ENCODE results near the gene RNF144A. TPM values are rescaled to one million over a fixed set of nuclear protein-coding genes. Genes with fewer than 3 reads are reported as not detected.

The RNF144A gene
- total and polyA plus RNA-seq, 2 donors (not counting 1 experiment from before 2014, with no cell fraction given), result 1.2 to 1.6 TPM

DNA sequence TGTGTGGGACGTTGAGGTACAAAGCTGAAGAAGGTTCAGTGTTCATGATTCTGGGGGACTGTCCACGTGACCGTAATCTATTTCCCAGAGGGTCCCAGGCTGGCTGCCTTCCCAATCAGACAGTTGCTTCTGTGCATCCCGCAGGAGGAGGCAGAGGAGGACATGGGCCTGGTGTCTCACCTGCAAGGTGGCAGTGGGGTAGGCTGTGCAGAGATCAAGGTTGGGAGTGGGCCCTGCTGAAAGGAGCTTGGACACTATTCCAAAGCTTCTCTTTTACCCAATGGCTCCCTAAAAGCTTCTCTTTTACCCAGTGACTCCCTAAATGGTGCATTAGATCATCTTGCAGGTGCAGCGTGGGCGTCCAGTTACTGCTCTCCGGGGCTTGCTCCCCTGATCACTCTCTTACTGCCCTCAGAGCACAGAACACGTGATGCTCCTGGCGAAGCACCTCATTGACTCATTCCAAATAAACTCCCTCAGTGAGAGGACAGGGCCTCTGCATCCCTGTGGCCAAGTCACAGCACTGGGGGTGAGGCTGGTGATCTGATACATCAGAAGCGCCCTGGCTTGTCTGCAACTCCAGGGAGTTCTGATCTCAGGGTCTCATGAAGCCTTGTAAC, 41.5 kb downstream of the RNF144A start:
- H3K4me3 Mint-ChIP-seq, result no peak overlapping the region

DNA sequence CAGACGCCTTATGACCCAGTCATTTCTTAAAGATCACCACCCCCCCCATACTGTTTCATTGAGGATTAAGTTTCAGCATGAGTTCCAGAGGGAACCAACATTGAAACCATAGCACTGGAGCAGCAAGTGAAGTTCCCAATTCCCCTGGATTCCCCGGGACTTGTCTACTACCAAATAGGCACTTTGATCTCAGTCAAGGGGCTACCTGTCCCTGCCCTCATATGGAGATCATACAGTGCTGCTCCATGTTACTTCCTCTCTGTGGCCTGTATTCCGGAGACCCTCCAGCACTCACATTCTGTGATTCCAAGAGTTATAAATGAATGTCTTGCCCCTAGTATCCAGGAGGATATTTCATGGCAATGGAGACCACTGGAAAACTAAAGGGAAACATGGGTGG, 42.5 kb downstream of the RNF144A start:
- H4K20me1 ChIP-seq (ENCODE audit: control insufficient read depth, insufficient read depth, low read length, poor library complexity, severe bottlenecking), result no peaks in the 10 kb centered on the region
- no CpG with 5 or more reads among the region's 3 CpGs for WGBS (ENCODE audit: insufficient coverage)
- H3K4me1 ChIP-seq (ENCODE audit: control insufficient read depth in 2 of 2, insufficient read depth in 2 of 2, low read length in 2 of 2), result no peaks in the 10 kb centered on the region
- H3K4me3 ChIP-seq (ENCODE audit: control extremely low read depth in 1 of 5, extremely low read depth in 1 of 5, insufficient read depth in 1 of 5, low read depth in 2 of 5, low read length in 4 of 5), result no peak overlapping the region
- DNase-seq (no peak), ATAC-seq (ENCODE audit: low read depth) (no peak)
- Mint-ChIP-seq H3K27me3 (no peaks in the 10 kb centered on the region), H3K4me1 (no peaks in the 10 kb centered on the region), H3K4me3 (no peak overlapping the region), H3K9me3 (ENCODE audit: insufficient read depth) (no peaks in the 10 kb centered on the region), H3K27ac (no peak overlapping the region)
- intact Hi-C loops (cut with micrococcal nuclease), result no loop called here
- no peaks in the 10 kb centered on the region for H3K27me3 ChIP-seq (replicated peaks in 1 of 4; ENCODE audit: control extremely low read depth in 1 of 4, control insufficient read depth in 3 of 4, insufficient read depth in 4 of 4, low read length in 3 of 4)
- H3K79me2 ChIP-seq (ENCODE audit: control insufficient read depth, insufficient read depth, low read length), result no peaks in the 10 kb centered on the region
- ChIA-PET POLR2A (no interaction called here), CTCF (no interaction called here)
- no peak for TF ChIP-seq EZH2 (IDR thresholded peaks at IDR 0.05; ENCODE audit: borderline replicate concordance, insufficient read depth, low read depth, low read length, poor library complexity, severe bottlenecking)
- TF ChIP-seq, protein P1, sequence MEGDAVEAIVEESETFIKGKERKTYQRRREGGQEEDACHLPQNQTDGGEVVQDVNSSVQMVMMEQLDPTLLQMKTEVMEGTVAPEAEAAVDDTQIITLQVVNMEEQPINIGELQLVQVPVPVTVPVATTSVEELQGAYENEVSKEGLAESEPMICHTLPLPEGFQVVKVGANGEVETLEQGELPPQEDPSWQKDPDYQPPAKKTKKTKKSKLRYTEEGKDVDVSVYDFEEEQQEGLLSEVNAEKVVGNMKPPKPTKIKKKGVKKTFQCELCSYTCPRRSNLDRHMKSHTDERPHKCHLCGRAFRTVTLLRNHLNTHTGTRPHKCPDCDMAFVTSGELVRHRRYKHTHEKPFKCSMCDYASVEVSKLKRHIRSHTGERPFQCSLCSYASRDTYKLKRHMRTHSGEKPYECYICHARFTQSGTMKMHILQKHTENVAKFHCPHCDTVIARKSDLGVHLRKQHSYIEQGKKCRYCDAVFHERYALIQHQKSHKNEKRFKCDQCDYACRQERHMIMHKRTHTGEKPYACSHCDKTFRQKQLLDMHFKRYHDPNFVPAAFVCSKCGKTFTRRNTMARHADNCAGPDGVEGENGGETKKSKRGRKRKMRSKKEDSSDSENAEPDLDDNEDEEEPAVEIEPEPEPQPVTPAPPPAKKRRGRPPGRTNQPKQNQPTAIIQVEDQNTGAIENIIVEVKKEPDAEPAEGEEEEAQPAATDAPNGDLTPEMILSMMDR (IDR thresholded peaks at IDR 0.05), result no peak
- no peaks in the 10 kb centered on the region for H3K9me3 ChIP-seq (ENCODE audit: control extremely low read depth in 1 of 3, control insufficient read depth in 2 of 3, insufficient read depth in 1 of 3, low read length in 2 of 3)
- no peak overlapping the region for H3K4me2 ChIP-seq (replicated peaks; ENCODE audit: low read depth, low read length, poor library complexity, severe bottlenecking)
- H3K36me3 ChIP-seq (replicated peaks in 1 of 2; ENCODE audit: control extremely low read depth in 1 of 2, control insufficient read depth in 1 of 2, extremely low read depth in 1 of 2, insufficient read depth in 2 of 2, low read length in 1 of 2), result no peaks in the 10 kb centered on the region
- no peak overlapping the region for H3K9ac ChIP-seq (ENCODE audit: low read length)
- H2AFZ ChIP-seq (ENCODE audit: insufficient read depth, low read depth, low read length, poor library complexity, severe bottlenecking), result no peak overlapping the region
- H3K27ac ChIP-seq (ENCODE audit: low read length in 2 of 2), result no peak overlapping the region

More for the DNA sequence above, 41.5 kb downstream of the RNF144A start:
- ChIA-PET CTCF (no interaction called here), POLR2A (no interaction called here)
- H3K79me2 ChIP-seq (ENCODE audit: control insufficient read depth, insufficient read depth, low read length), result no peaks in the 10 kb centered on the region
- WGBS (ENCODE audit: insufficient coverage), result 97% methylated on average over 8 of the region's 10 CpGs
- intact Hi-C loops (cut with micrococcal nuclease), result no loop called here
- no peaks in the 10 kb centered on the region for H3K9me3 Mint-ChIP-seq (ENCODE audit: insufficient read depth)
- no peak overlapping the region for H3K27ac Mint-ChIP-seq
- H3K27me3 ChIP-seq (replicated peaks in 1 of 4; ENCODE audit: control extremely low read depth in 1 of 4, control insufficient read depth in 3 of 4, insufficient read depth in 4 of 4, low read length in 3 of 4), result no peaks in the 10 kb centered on the region
- no peak overlapping the region for H2AFZ ChIP-seq (ENCODE audit: insufficient read depth, low read depth, low read length, poor library complexity, severe bottlenecking)
- no peak overlapping the region for H3K27ac ChIP-seq (ENCODE audit: low read length in 2 of 2)
- H3K9me3 ChIP-seq (ENCODE audit: control extremely low read depth in 1 of 3, control insufficient read depth in 2 of 3, insufficient read depth in 1 of 3, low read length in 2 of 3), result no peaks in the 10 kb centered on the region
- TF ChIP-seq, protein P1 (IDR thresholded peaks at IDR 0.05), result no peak
- no peak for TF ChIP-seq EZH2 (IDR thresholded peaks at IDR 0.05; ENCODE audit: borderline replicate concordance, insufficient read depth, low read depth, low read length, poor library complexity, severe bottlenecking)
- DNase-seq (no peak), ATAC-seq (ENCODE audit: low read depth) (no peak)
- H3K9ac ChIP-seq (ENCODE audit: low read length), result no peak overlapping the region
- H3K4me1 ChIP-seq (ENCODE audit: control insufficient read depth in 2 of 2, insufficient read depth in 2 of 2, low read length in 2 of 2), result no peaks in the 10 kb centered on the region
- no peaks in the 10 kb centered on the region for H4K20me1 ChIP-seq (ENCODE audit: control insufficient read depth, insufficient read depth, low read length, poor library complexity, severe bottlenecking)
- H3K4me3 ChIP-seq (ENCODE audit: control extremely low read depth in 1 of 5, extremely low read depth in 1 of 5, insufficient read depth in 1 of 5, low read depth in 2 of 5, low read length in 4 of 5), result no peak overlapping the region
- no peaks in the 10 kb centered on the region for H3K4me1 Mint-ChIP-seq
- no peak overlapping the region for H3K4me2 ChIP-seq (replicated peaks; ENCODE audit: low read depth, low read length, poor library complexity, severe bottlenecking)
- H3K27me3 Mint-ChIP-seq, result no peaks in the 10 kb centered on the region
- H3K36me3 ChIP-seq (replicated peaks in 1 of 2; ENCODE audit: control extremely low read depth in 1 of 2, control insufficient read depth in 1 of 2, extremely low read depth in 1 of 2, insufficient read depth in 2 of 2, low read length in 1 of 2), result no peaks in the 10 kb centered on the region
